Head of caudate nucleus (tissue), 42 donors: ENCODE data around the gene PLIN4.
"Not testable (repeated sequence)": the region's sequence is repeated elsewhere in the genome, so short reads cannot be mapped to it uniquely, and the experiment has no call there.

ENCODE experiments used
- DNase-seq, 42 donors: peaks; one replicate each; pipeline versions ENCODE4 v3.0.0 to v3.0.0-alpha.2; 2020 to 2021; ENCODE audit warnings: mixed read lengths in 7 of 42
- intact Hi-C: fragments of 100-400 bp; cut with DNase I; formaldehyde crosslinking; loops from one replicate; pipeline ENCODE4 v1.15.0; 2022

PLIN4 gene

DNA sequence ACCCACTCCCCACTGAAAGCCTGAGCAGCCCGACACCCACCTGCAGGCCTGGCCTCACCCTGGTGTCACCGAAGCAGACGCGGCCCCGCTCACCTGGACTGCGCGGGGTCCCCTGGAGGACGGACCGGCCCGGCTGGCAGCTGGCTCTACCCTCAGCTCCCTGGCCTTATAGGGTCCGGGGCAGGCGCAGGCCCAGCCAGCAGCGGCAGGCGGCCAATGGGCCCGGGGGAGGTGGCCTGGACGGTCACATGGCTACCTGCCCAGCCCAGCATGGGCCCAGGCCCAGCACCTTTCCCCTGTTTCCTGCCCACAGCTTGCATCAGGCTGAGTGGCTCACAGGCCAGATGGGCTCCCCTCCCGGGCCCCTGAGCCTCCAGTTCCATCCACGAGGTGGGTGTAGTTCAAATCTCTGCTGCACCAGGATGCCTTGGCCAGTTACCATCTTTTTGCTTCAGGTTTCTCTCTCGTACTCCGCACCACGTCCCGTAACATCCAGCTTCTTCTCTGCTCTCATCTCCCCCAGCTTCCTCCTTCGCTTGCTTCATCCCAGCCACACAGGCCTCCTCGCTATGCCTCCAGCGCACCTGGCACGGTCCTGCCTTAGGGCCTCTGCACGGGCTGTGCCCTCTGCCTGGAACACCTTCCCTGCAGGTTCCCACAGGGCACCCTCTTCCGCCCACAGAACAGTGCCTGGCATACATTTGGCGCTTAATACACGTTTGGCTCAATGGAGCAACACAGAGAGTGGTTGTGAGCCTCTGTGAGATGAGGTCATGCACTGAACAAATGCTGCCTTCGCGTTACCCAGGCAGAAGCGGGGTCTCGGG lies at the start of gene PLIN4:
Gene PLIN4, minus strand, starts transcription at position 142 of the 827 bp plus-strand sequence. CDS start 214 bp downstream, outside the sequence.
- intact Hi-C loops = no loop called here

DNA sequence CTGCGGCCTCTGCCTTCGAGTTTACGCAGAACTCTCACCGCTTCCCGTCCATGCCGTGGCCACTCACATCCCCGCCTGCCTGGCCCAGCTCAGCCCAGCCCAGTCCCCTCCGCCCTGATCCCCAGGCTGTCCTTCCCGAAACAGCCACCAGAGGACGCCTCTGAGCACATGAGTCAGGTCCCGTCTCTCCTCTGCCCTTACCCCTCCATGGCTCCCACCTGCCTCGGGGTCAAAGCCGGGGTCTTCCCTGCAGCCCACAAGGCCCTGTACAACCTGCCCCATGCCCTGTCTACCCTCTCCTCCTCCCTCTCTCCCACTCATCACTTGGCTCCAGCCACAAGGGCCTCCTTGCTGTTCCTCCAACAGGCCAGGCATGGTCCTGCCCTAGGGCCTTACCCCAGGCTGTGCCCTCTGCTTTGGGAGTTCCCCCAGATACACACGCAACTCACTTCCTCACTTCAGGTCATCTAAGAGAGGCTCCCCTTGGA lies 49.3 kb upstream of the PLIN4 start:
- DNase-seq = peak in 26 of 42 donors; percentile 16 to 71 (median 52)
- intact Hi-C loops = no loop called here

More for the DNA sequence above, at the start of gene PLIN4:
- DNase-seq = peak in 38 of 42 donors; percentile 12 to 82 (median 54)

GRCh38 chr19:4566402-4567051 lies 48.2 kb upstream of the PLIN4 start:
- intact Hi-C loops = no loop called here
- no peak for DNase-seq

DNA sequence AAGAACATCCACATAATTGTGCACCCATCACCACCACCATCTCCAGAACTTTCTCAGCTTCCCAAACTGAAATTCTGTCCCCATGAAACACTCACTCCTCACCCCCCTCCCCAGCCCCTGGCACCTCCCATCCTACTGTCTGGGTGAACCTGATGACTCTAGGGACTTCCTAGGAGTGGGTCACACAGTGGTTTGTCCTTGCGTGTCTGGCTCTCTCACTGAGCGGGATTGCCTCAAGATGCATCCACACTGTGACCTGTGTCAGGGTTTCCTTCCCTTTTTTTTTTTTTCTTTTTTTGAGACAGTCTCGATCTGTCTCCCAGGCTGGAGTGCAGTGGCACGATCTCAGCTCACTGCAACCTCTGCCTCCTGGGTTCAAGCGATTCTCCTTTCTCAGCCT lies 45.3 kb upstream of the PLIN4 start:
- intact Hi-C loops = not testable (repeated sequence)
- peak in 1 of 42 donors; percentile 38 for DNase-seq

DNA sequence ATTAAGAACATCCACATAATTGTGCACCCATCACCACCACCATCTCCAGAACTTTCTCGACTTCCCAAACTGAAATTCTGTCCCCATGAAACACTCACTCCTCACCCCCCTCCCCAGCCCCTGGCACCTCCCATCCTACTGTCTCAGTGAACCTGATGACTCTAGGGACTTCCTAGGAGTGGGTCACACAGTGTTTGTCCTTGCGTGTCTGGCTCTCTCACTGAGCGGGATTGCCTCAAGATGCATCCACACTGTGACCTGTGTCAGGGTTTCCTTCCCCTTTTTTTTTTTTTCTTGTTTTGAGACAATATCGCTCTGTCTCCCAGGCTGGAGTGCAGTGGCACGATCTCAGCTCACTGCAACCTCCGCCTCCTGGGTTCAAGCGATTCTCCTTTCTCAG lies 43.8 kb upstream of the PLIN4 start:
- intact Hi-C loops = not testable (repeated sequence)
- DNase-seq = peak in 1 of 42 donors; percentile 39

DNA sequence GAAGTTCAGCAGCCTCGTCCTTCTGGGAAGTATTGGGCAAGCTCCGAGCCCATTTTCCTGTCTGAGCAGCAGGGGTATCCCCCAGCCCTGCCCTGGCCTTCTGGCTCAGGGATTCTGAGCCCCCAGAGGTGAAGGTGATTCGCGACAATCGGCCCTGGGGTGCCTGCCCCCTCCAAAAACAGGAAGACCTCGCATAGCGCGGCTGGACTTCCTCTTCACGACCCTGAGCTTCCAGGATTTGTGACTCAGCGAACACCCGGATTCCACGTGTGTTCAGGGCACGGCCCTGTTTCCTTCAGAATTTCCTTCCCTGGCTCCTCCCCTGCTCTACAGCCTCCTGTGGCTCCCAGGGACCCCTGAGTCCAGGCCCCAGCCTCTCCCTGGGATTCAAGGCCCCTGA lies 41.3 kb upstream of the PLIN4 start, which contains the start of gene SEMA6B:
Gene SEMA6B, minus strand, starts transcription at position 116 of the 400 bp plus-strand sequence. CDS start 1,227 bp downstream, outside the sequence.
- intact Hi-C loops = no loop called here
- peak in 13 of 42 donors; percentile 10 to 61 (median 29) for DNase-seq

- DNase-seq = peak in 18 of 42 donors; percentile 18 to 74 (median 47)
- intact Hi-C loops = no loop called here
Observed at GRCh38 chr19:4557971-4558941, 40.0 kb upstream of the PLIN4 start.

DNA sequence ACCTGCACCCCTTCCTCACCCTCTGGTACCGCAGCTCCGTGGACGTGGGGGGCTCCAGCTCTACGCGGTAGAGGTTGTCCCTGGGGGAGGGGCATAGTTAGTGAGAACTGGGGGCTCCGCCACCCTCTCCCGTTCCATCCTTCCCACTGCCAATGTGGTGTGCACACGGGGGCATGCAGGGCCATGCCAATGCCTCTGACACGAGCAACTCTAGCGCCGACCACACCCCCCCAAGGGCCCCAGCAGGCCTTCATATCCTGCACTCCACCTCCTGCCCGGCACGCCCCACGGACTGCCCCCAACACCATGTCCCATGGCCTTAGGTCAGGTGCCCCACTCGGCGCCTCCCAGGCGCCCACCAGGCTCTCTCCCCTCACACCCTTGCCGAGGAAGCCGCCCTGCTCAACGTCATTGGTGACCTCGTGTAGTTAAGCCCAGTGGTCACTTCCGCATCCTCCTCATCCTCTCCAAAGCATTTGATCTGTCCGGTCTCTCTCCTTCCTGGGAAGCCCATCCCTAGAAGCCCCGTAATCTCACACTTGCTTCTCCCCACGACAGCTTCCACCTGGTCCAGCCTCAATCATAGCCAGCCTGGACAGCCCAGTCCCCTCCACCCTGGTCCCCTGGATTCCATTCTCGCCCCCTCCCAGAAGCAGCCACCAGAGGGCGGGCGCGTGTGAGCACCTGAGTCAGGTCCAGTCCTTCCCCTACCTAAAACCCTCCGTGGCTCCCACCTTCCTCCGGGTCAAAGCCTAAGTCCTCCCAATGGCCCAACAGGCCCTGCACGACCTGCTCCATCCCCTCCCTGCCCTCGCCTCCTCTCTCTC lies 39.1 kb upstream of the PLIN4 start:
- intact Hi-C loops = no loop called here

DNA sequence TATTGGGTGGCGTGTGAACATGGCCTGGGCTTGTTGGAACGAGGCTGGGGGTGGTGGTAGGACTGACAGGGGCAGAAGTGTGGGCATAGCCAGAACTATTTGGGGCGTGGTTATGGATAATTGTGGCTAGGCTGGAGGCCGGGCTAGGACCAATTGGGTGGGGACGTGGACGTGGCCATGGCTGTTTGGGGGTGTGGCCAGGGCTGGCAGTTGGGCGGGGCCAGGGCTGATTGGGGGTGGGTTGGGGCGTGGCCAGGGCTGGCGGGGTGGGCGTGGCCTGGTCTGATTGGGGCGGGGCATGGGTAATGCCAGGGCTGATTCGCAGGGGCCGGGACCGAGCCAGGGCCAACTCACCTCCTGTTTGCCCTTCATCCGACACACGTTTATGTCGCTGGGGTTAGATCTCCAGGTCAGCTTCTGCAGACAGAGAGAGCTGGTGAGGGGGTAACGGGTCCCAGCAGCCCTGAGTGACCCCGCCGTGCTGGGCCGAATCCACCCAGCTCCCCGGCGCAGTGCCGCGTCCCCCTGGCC lies 38.4 kb upstream of the PLIN4 start:
- no peak for DNase-seq
- intact Hi-C loops = no loop called here

More for the DNA sequence above, 39.1 kb upstream of the PLIN4 start:
- no peak for DNase-seq

- intact Hi-C loops = no loop called here
- DNase-seq = no peak
Observed at GRCh38 chr19:4555657-4556561, 37.6 kb upstream of the PLIN4 start.

- no peak for DNase-seq
- intact Hi-C loops = no loop called here
Observed at GRCh38 chr19:4554717-4555116, 36.4 kb upstream of the PLIN4 start.

GRCh38 chr19:4553775-4554174 lies 35.5 kb upstream of the PLIN4 start:
- no peak for DNase-seq
- intact Hi-C loops = no loop called here

DNA sequence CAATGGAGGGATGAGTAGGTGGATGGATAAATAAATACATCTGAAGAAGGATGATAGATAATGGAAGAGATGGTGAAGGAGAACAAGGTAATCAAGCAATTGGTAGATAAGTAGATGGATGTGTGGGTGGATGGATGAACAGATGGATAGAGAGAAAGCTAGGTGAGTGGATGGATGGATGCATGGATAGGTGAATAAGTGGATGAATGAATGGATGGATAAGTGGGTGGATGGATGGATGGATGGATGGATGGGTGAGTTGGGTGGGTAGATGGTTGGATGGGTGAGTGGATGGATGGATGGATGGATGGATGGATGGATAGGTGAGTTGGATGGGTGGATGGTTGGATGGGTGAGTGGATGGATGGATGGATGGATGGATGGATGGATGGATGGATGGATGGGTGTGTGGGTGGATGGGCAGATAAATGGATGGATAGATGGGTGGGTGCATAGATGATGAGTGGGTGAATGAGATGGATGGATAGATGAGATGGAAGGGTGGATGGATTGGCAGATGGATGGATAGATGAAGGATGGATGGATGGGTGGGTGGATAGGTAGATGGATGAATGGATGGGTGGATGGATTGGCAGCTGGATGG lies 34.9 kb upstream of the PLIN4 start:
- no peak for DNase-seq
- intact Hi-C loops = no loop called here

DNA sequence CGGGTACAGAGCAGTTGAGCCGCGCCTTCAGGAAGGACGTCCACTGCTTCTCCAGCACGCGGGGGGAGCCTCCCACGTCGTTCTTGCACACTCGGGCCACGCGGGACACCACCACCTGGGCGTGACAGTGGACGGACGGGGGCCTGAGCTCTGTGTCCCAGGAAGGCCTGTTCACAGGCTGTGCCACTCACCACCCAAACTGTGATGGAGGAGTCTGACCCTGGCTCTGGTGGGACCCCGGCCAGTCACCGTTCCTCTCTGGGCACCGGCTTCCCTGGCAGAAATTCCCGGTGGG lies 34.2 kb upstream of the PLIN4 start:
- intact Hi-C loops = no loop called here
- DNase-seq = no peak

DNA sequence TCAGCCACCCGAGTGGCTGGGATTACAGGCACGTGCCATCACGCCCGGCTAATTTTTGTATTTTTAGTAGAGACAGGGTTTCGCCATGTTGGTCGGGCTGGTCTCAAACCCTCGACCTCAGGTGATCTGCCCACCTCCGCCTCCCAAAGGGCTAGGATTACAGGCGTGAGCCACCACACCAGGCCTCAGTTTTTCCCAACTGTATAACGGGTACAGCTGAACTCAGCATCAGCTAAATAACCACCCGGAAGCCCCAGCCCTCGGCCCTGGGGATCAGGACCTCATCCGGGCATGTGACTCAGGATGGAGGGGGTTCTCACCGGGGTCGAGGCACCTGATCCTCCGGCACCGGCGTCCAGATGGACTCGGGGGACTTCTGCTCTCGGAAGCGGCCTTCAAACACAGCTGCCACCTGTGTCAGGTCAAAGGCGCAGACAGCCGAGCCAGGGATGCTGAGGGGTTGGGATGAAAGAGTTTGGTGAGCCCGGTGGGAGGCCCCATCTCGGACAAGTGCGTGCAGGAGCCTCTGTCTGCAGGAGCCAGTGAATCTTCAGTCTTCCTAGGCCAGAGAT lies 32.3 kb upstream of the PLIN4 start:
- DNase-seq = no peak
- intact Hi-C loops = no loop called here

- no peak for DNase-seq
- intact Hi-C loops = no loop called here
Observed at GRCh38 chr19:4550018-4550417, 31.7 kb upstream of the PLIN4 start.
